T-helper 2 cell treated with Interferon-gamma antibody and Interleukin-4, amounts not matched to agents 100 ng/mL and 5 ng/mL, for 36 hours (primary cell): ENCODE results near the gene CCDC102B. TPM values are rescaled to one million over a fixed set of nuclear protein-coding genes. Genes with fewer than 3 reads are reported as not detected.
"Not testable (repeated sequence)": the region's sequence is repeated elsewhere in the genome, so short reads cannot be mapped to it uniquely, and the experiment has no call there.

Experiments used
- intact Hi-C: fragments of 100-400 bp; cut with micrococcal nuclease; formaldehyde crosslinking; loops from one replicate; pipeline ENCODE4 v1.15.1; 2023
- total RNA-seq: library from RNA; stranded (reverse); gene quantifications from 2 replicates; pipeline ENCODE4 v1.2.3, GENCODE V29; 2022

Gene CCDC102B
- 1.7 and 2.4 TPM in 2 replicates for total RNA-seq

GRCh38 chr18:68797871-68798270 lies at the start of gene CCDC102B:
Gene CCDC102B (plus strand): TSS chr18:68798080. CDS start chr18:68836764, 38,684 bp downstream.
- intact Hi-C loops: no loop called here

- intact Hi-C loops: no loop called here
Measured at GRCh38 chr18:68757126-68757525, 40.8 kb upstream of the CCDC102B start.

- intact Hi-C loops: no loop called here
Measured at GRCh38 chr18:68759308-68759707, 38.6 kb upstream of the CCDC102B start.

- intact Hi-C loops: no loop called here
Measured at GRCh38 chr18:68763083-68763482, 34.8 kb upstream of the CCDC102B start.

GRCh38 chr18:68764016-68764415 lies 33.9 kb upstream of the CCDC102B start:
- intact Hi-C loops: no loop called here

- intact Hi-C loops: no loop called here
Measured at GRCh38 chr18:68766433-68766832, 31.4 kb upstream of the CCDC102B start.

GRCh38 chr18:68769461-68769860 lies 28.4 kb upstream of the CCDC102B start:
- intact Hi-C loops: no loop called here

GRCh38 chr18:68772268-68772667 lies 25.6 kb upstream of the CCDC102B start:
- intact Hi-C loops: no loop called here

GRCh38 chr18:68778280-68778886 lies 19.5 kb upstream of the CCDC102B start:
- intact Hi-C loops: no loop called here

- intact Hi-C loops: no loop called here
Measured at GRCh38 chr18:68779169-68779568, 18.7 kb upstream of the CCDC102B start.

GRCh38 chr18:68780802-68781635 lies 16.9 kb upstream of the CCDC102B start:
- intact Hi-C loops: no loop called here

- intact Hi-C loops: no loop called here
Measured at GRCh38 chr18:68783506-68783905, 14.4 kb upstream of the CCDC102B start.

- intact Hi-C loops: no loop called here
Measured at GRCh38 chr18:68784071-68784470, 13.8 kb upstream of the CCDC102B start.

- intact Hi-C loops: not testable (repeated sequence)
Measured at GRCh38 chr18:68790290-68790689, 7.6 kb upstream of the CCDC102B start.

- intact Hi-C loops: no loop called here
Measured at GRCh38 chr18:68791801-68792200, 6.1 kb upstream of the CCDC102B start.

GRCh38 chr18:68793951-68794350 lies 3.9 kb upstream of the CCDC102B start:
- intact Hi-C loops: no loop called here

GRCh38 chr18:68796936-68797690 lies 767 bp upstream of the CCDC102B start:
- intact Hi-C loops: no loop called here

- intact Hi-C loops: no loop called here
Measured at GRCh38 chr18:68800075-68800474, 2.2 kb downstream of the CCDC102B start.

- intact Hi-C loops: no loop called here
Measured at GRCh38 chr18:68803356-68803755, 5.5 kb downstream of the CCDC102B start.

GRCh38 chr18:68817584-68817983 lies 19.7 kb downstream of the CCDC102B start:
- intact Hi-C loops: no loop called here

GRCh38 chr18:68818584-68818983 lies 20.7 kb downstream of the CCDC102B start:
- intact Hi-C loops: no loop called here

GRCh38 chr18:68822926-68823325 lies 25.0 kb downstream of the CCDC102B start:
- intact Hi-C loops: no loop called here
